DOHH2 (cell line): ENCODE data around the gene ZNF366.

ENCODE experiments used
- H3F3A ChIP-seq: fragments of 200-600 bp; sonication (generic), shearing (Covaris generic); 2 replicates; pipeline ENCODE4 v1.6.0; 2016; ENCODE audit warnings: antibody characterized with exemption, mild to moderate bottlenecking; ENCODE audit not compliant: control insufficient read depth, insufficient read depth
- H3K27ac ChIP-seq: fragments of 200-600 bp; sonication (generic); 2 replicates; pipeline ENCODE4 v1.5.1; 2014; ENCODE audit warnings: low read depth, mild to moderate bottlenecking, low read length, moderate library complexity
- H3K27me3 ChIP-seq: fragments of 200-600 bp; sonication (generic); 2 replicates; pipeline ENCODE4 v1.6.1; 2014; ENCODE audit warnings: mild to moderate bottlenecking, low read length, mixed read lengths; ENCODE audit not compliant: control insufficient read depth
- H3K36me3 ChIP-seq: fragments of 200-600 bp; sonication (generic); 2 replicates; pipeline ENCODE4 v1.6.1; 2014; ENCODE audit warnings: mild to moderate bottlenecking, low read length, moderate library complexity, mixed read lengths; ENCODE audit not compliant: control insufficient read depth
- H3K4me1 ChIP-seq: fragments of 200-600 bp; sonication (generic); 2 replicates; pipeline ENCODE4 v1.6.1; 2014; ENCODE audit warnings: mild to moderate bottlenecking, low read length, mixed read lengths; ENCODE audit not compliant: control insufficient read depth
- H3K4me2 ChIP-seq: fragments of 200-600 bp; sonication (generic); 2 replicates; pipeline ENCODE4 v1.6.0; 2014; ENCODE audit warnings: mild to moderate bottlenecking, low read length, moderate library complexity
- H3K4me3 ChIP-seq: fragments of 200-600 bp; sonication (generic); 2 replicates; pipeline ENCODE4 v1.5.1; 2014; ENCODE audit warnings: mild to moderate bottlenecking, low read length, mixed read lengths
- H3K79me2 ChIP-seq: fragments of 200-600 bp; sonication (generic); 2 replicates; pipeline ENCODE4 v1.6.1; 2014; ENCODE audit warnings: mild to moderate bottlenecking, low read length, mixed read lengths; ENCODE audit not compliant: control insufficient read depth
- H3K9me2 ChIP-seq: fragments of 200-600 bp; sonication (generic); replicated peaks from 2 replicates; pipeline ENCODE4 v1.6.1; 2014; ENCODE audit warnings: mild to moderate bottlenecking, low read length, mixed read lengths; ENCODE audit not compliant: control insufficient read depth
- H3K9me3 ChIP-seq: fragments of 200-600 bp; sonication (generic); 2 replicates; pipeline ENCODE4 v1.6.1; 2014; ENCODE audit warnings: antibody characterized with exemption, low read length, mixed read lengths; ENCODE audit not compliant: control insufficient read depth, insufficient read depth
- H4K20me1 ChIP-seq: fragments of 200-600 bp; sonication (generic); 2 replicates; pipeline ENCODE4 v1.6.0; 2014; ENCODE audit warnings: low read depth, mild to moderate bottlenecking, antibody characterized with exemption, low read length, moderate library complexity; ENCODE audit not compliant: control insufficient read depth, insufficient read depth
- CTCF ChIP-seq: fragments of 200-600 bp; sonication (generic); IDR thresholded peaks from one replicate; pipeline ENCODE4 v1.5.1; 2014; ENCODE audit warnings: antibody characterized with exemption, mild to moderate bottlenecking, low read depth, low read length; ENCODE audit not compliant: poor library complexity, severe bottlenecking
- EZH2phosphoT487 ChIP-seq: fragments of 200-600 bp; sonication (generic); IDR thresholded peaks from 2 replicates; pipeline ENCODE4 v1.6.1; 2017; ENCODE audit warnings: borderline replicate concordance, mild to moderate bottlenecking, antibody characterized with exemption, low read length, moderate library complexity, mixed read lengths

The ZNF366 gene

GRCh38 chr5:72543811-72544210 lies 36.6 kb upstream of the ZNF366 start:
- Histone ChIP-seq H3K4me1 (no peaks in the 10 kb centered on the region), H3K9me3 (no peaks in the 10 kb centered on the region), H3K4me3 (no peak overlapping the region), H3K9me2 (no peaks in the 10 kb centered on the region), H3K4me2 (no peak overlapping the region), H3K79me2 (no peaks in the 10 kb centered on the region), H3K27ac (no peak overlapping the region), H3F3A (no peaks in the 10 kb centered on the region), H3K27me3 (no peaks in the 10 kb centered on the region), H4K20me1 (no peaks in the 10 kb centered on the region), H3K36me3 (no peaks in the 10 kb centered on the region)
- TF ChIP-seq EZH2phosphoT487 = no peak
- TF ChIP-seq CTCF = no peak

GRCh38 chr5:72543365-72543764 lies 36.2 kb upstream of the ZNF366 start:
- Histone ChIP-seq H3K9me2 (no peaks in the 10 kb centered on the region), H3K4me2 (no peak overlapping the region)
- no peak for TF ChIP-seq CTCF
- no peak for TF ChIP-seq EZH2phosphoT487

GRCh38 chr5:72542695-72543094 lies 35.5 kb upstream of the ZNF366 start:
- Histone ChIP-seq H3K4me3 (no peak overlapping the region), H3K9me2 (no peaks in the 10 kb centered on the region), H3K27me3 (no peaks in the 10 kb centered on the region), H3K27ac (no peak overlapping the region), H3K9me3 (no peaks in the 10 kb centered on the region), H3K36me3 (no peaks in the 10 kb centered on the region), H4K20me1 (no peaks in the 10 kb centered on the region), H3K4me2 (no peak overlapping the region), H3F3A (no peaks in the 10 kb centered on the region), H3K79me2 (no peaks in the 10 kb centered on the region), H3K4me1 (no peaks in the 10 kb centered on the region)
- TF ChIP-seq EZH2phosphoT487 = no peak
- no peak for TF ChIP-seq CTCF

More at GRCh38 chr5:72543365-72543764, 36.2 kb upstream of the ZNF366 start:
- no peaks in the 10 kb centered on the region for H4K20me1 ChIP-seq
- H3K36me3 ChIP-seq = no peaks in the 10 kb centered on the region
- H3F3A ChIP-seq = no peaks in the 10 kb centered on the region
- H3K79me2 ChIP-seq = no peaks in the 10 kb centered on the region
- no peaks in the 10 kb centered on the region for H3K27me3 ChIP-seq
- H3K4me3 ChIP-seq = no peak overlapping the region
- H3K4me1 ChIP-seq = no peaks in the 10 kb centered on the region
- no peaks in the 10 kb centered on the region for H3K9me3 ChIP-seq
- H3K27ac ChIP-seq = no peak overlapping the region
